Pulmonary artery endothelial cell (primary cell): ENCODE results near the gene RBMS3. TPM values are rescaled to one million over a fixed set of nuclear protein-coding genes. Genes with fewer than 3 reads are reported as not detected.

Experiments used
- DNase-seq: peaks from one replicate; pipeline ENCODE4 v3.0.0-alpha.2; 2011; ENCODE audit warnings: low read depth, low spot score
- total RNA-seq: library from RNA; depleted of rRNA; stranded (reverse); fragments of >200 nt; gene quantifications from 2 replicates; pipeline ENCODE4 v1.2.3, GENCODE V29; 2014

RBMS3 gene
- total RNA-seq, 1 donor from 2014 or later = 56.3 TPM

- DNase-seq = no peak
Observed at GRCh38 chr3:29481249-29481648, 200.4 kb downstream of the RBMS3 start.

- no peak for DNase-seq
Observed at GRCh38 chr3:29481969-29482767, 201.3 kb downstream of the RBMS3 start.

DNA sequence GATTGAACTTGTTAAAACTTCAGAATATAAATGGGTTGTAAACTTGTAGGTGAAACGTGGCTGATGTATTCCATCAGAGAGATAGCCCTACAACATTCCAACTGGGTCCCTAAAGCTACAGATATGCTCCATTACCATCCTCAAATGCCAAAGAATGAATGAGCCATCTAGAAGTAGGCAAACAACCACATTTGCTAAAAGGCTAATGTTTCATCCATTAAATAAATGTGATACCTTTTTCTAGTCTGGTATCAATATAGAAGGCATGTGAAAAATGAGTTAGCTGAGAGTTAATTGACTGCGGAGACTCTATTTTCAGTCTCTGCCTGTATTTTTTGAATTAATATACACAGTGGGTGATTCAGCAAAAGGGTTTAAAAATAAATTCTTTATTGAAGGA, 203.8 kb downstream of the RBMS3 start:
- no peak for DNase-seq

- no peak for DNase-seq
Observed at GRCh38 chr3:29486096-29486495, 205.2 kb downstream of the RBMS3 start.

- no peak for DNase-seq
Observed at GRCh38 chr3:29486917-29487316, 206.0 kb downstream of the RBMS3 start.

DNA sequence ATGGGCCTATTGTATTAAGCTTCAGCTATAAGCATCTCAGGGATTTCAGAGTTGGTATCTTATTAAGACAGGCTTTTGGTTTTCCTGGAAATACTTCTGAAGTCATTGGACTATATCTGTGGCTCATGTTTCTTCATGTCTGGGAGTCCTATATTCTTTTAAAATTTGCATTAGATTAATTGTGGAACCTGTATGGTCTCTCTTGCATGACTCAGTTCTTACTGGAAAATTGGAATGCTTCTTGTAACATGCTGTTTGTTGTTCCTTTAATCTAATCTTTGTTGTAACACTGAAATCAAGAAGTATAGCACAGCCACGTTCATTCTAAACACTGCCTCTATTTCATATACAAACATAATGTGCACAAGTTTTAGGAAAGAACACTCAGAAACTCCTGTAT, 208.1 kb downstream of the RBMS3 start:
- no peak for DNase-seq

DNA sequence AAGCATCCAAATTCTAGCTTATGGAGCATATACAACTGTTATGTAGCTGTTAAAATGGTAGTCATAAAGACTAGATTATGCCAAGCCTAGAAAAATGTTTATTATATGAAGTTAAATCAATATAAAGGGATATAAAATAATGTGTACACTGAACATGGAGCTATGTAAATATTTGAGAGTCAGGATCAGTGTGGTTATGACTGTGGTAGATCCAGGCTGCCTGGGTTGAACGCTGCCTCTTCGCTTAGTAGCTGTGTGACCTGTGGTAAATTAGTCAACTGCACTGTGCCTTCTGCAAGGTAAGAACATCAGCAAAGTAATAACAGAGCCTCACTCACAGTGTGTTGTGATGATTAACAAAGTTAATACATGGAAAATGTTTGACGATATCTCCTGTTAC, 212.2 kb downstream of the RBMS3 start:
- DNase-seq = no peak

DNA sequence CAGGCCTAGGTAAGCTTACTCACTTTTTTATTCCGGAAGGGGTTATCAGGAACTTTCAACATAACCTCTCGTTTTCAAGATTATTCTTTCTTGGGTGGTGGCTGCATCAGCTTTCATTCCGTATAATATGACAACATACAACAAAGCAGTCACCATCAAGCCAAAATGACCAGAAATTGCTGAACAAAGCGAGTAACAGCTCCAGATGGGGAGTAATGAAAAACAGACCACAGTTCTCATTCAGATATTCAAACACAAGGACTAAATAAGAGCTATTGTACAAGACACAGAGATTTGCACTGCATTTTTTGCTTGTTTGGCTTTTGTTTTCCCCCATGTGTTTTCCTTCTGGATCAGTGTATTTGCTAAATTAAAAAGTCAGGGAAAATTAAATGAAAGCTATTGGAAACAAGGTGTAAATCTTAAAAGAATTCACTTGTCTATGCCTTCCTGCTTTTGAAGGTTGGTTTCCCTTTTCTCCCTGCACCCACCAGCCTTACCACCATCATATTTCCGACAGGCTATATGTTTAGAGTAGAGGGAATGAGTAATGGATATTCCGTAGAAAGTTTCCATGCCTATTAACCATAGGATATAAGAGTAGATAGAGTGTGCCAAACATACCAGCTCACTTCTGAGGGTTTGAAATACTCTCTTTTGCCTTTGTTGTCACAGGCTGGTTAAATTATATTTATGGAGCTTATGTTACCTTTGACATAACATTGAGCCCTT, 213.6 kb downstream of the RBMS3 start:
- DNase-seq = no peak

- no peak for DNase-seq
Observed at GRCh38 chr3:29497282-29497681, 216.4 kb downstream of the RBMS3 start.

DNA sequence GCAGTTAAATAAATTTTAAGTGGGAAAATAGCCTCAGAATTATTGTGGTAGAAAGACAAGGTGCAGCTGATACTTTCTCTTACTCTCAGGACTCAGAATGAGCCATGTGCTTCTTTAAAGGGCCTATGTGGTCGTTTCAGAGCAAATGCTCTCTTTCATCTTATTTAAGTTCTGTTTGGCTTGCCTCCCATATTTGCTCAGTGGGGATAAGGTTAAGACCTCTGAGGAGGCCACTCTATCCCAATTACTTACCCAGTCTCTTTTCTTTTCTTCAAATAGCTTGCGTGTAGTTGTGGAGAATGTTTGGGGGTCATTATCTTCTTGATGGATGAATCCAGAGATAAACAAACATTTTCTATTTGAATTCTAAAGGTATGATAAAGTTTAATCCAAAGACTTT, 221.9 kb downstream of the RBMS3 start:
- DNase-seq = no peak

- DNase-seq = no peak
Observed at GRCh38 chr3:29503314-29503713, 222.4 kb downstream of the RBMS3 start.

- no peak for DNase-seq
Observed at GRCh38 chr3:29503958-29504357, 223.1 kb downstream of the RBMS3 start.

DNA sequence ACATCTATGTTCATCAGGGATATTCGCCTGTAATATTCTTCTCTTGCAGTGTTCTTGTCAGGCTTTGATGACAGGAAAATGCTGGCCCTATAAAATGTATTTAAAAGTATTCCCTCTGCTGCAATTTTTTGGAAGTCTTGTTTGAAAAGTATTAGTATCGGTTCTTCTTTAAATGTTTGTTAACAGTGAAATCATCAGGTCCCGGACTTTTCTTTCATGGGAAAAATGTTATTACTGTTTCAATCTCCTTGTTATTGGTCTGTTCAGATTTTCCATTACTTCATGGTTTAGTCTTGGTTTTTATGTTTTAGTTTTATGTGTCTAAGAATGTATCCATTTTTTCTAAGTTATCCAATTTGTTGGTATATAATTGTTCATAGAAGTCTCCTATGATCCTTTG, 225.6 kb downstream of the RBMS3 start:
- no peak for DNase-seq

- no peak for DNase-seq
Observed at GRCh38 chr3:29511701-29512100, 230.8 kb downstream of the RBMS3 start.

GRCh38 chr3:29512641-29513040, 231.8 kb downstream of the RBMS3 start:
- DNase-seq = no peak

DNA sequence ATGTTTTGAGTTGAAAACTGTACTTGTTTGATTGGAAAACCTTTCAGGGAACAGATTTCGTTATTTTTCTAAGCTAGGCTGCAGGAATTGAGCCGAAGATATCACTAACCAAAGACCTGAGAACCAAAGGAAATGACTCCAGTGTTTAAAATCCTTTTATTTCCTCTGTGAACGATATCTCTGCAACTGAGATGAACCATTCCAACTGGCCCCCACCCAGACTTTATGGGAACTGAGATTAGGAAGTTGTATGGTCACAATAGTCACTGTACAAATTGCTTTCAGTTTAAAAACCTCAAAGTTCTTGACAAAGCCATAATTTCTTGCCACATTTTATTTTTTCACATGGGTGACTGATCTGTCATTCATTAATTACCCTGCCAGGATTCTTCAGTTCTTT, 232.4 kb downstream of the RBMS3 start:
- peak; percentile 44 for DNase-seq

GRCh38 chr3:29514170-29514569, 233.3 kb downstream of the RBMS3 start:
- no peak for DNase-seq

DNA sequence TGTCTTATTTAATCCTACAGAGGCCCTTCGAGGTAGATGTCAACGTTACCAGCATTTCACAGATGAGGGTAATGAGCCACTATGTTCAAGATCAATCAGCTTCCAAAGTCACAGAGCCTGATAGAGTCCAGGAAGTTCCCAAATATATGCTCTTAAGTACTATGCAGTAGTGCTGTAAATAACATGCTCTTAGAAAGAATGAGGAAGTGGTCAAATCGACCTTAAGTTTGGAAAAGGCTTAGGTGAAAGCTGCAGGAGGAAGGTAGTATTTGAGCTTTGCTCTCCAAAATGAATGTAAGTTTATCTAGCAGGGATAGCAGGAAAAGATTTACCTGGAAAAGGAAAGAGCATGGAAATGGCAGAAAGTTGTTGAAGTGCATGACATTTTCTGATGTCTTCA, 234.0 kb downstream of the RBMS3 start:
- no peak for DNase-seq

- DNase-seq = no peak
Observed at GRCh38 chr3:29515451-29515850, 234.6 kb downstream of the RBMS3 start.

DNA sequence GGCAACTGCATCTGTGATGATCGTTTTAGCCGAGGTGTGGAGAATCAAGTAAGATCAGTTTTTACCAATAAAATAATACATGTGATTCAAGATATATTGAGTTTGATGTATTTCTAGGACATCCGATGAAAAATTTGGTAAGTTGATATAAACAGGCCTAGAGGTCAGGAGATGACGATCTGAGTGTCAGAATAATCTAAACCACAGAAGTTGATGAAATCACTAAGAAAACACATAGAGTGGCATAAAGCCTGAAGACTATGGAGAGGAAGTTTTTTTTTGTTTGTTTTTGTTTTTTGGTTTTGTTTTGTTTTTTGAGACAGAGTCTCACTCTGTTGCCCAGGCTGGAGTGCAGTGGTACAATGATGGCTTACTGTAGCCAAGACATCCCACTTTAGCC, 235.3 kb downstream of the RBMS3 start:
- no peak for DNase-seq

DNA sequence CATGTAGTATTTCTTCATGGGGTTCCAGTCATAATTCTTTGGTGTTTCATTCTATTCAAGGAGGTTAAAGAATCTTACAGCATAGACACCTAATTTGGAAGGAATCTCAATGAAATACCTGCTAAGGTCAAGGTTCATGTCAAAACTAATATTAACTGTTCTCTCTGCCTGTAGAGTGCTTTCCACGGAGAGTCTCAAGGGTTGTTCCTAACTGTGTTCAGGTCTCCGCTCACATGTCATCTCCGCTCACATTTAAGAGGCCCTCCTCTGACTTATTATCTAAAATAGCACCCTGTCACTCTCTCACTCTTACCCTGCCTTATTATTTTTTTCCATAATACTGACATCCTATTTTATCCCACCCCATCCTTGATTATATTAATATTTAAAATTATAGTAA, 239.9 kb downstream of the RBMS3 start:
- DNase-seq = no peak

DNA sequence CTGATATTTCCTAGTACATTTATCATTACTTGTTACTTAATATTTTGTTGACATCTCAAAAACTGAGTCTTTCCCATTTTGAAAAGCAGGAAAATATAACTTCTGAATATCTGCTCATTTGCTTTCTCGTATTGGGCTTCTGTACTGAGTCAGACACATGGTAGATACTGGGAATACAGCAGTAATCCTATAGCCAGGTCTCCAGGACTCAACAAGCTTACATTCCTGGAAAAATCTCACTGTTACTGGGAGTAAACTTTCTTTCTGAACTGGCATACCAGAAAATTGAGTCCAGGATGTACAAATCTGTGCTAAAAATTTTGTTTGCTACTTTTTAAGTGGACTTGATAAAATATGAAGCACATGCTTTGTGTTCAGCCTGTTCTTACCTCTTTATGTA, 240.4 kb downstream of the RBMS3 start:
- DNase-seq = no peak

- no peak for DNase-seq
Observed at GRCh38 chr3:29521751-29522150, 240.9 kb downstream of the RBMS3 start.
